HG03442 (cell line): ENCODE data around the gene MYRIP.

Source experiments
- ATAC-seq: cut with Tn5 transposase; IDR thresholded peaks from one replicate; pipeline ENCODE4 v1.9.1; 2021; ENCODE audit warnings: mild to moderate bottlenecking, moderate library complexity; ENCODE audit not compliant: unreplicated experiment

Gene MYRIP

DNA sequence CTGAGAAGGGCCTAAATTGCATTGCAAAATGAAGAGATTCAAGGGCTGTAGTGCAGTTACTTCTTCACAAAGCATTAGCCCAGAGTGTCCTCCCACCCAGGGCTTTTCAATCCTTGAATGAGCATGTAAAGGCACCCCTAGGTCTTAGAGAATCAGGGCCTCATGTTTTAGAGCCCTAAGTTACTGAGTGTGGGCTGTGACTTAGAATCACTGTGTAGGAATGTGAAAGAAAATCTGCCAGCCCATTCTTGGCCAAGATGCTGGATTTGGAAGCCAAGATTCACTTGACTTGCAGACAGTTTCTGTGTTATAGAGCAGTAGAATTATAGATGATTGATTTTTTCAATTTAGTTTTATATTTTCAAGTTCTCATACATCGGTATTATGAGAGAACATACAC lies 153.2 kb downstream of the MYRIP start:
- no peak for ATAC-seq

DNA sequence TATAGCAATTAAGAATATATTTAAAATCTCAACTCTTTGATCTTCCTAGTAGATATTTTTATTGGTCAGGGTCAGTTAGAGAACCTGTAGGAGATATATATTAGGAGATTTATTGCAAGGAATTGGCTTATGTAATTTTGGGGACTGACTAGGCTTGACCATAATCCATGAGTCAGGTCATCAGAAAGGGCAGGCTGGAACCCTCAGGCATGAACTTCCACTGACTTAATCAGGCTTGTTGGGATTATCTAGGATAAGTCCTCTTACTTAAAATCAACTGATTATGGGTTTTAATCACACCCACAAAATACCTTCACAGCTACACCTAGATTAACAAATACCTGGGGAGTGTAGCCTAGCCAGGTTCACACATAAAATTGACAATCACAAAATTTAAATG lies 156.1 kb downstream of the MYRIP start:
- ATAC-seq: no peak

DNA sequence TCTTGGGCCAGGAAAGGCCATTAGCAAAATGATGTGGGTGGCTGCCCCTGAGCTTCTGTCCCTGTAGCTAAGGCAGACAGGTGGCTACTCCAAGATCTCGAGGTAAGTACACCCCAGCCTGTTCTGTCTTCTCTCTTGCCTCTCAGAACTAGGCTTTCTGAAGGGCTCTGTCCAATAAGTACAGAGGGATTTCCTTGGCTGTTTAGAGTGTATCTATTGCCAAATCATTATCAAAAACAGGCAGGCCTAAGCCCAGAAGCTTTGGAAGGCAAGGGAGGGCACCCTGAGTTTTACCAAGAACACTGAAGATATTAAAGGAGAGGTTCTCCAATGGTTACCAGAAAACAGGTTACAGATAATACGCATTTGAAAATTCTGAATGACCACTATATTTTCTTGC lies 156.6 kb downstream of the MYRIP start:
- no peak for ATAC-seq

DNA sequence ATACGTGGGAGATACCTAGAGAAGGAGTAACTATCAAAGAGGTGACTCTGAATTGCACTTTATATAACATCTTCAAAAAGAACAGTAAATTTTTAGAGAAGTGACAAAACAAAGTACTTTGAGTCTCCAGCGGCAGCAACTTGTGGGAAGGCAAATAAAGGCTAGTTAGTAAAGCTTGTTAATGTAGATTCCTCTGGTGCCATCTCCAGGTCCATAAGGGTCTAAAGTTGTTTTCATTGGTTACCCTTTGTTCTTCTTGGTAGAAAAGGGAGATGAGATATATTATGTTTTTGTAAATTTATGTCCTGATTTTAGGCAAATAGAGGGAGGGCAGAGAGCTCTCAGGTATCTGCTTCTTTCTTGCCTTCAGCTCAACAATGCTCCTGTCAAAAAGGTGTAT lies 161.6 kb downstream of the MYRIP start:
- ATAC-seq: no peak

DNA sequence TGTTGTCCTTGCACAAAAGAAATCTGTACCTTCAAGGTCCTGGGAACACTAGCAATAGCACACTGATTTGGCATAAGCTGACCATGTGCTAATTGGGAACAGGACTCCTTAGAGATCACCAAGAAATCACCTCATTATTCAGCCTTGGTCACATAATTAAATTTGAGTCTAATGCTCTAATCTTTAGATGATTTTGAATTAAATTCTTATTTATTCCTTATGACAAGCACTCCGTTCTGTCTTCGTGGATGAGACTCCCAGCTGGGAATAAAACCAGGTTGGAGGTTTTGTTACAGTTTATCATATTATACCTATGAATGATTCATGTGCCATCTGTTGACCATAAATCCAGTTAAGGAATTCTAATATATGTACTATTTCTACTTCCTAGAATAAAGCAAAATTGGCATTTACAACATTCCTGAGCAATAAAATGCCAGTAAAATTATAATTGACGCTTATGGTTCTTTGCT lies 162.2 kb downstream of the MYRIP start:
- ATAC-seq: no peak

DNA sequence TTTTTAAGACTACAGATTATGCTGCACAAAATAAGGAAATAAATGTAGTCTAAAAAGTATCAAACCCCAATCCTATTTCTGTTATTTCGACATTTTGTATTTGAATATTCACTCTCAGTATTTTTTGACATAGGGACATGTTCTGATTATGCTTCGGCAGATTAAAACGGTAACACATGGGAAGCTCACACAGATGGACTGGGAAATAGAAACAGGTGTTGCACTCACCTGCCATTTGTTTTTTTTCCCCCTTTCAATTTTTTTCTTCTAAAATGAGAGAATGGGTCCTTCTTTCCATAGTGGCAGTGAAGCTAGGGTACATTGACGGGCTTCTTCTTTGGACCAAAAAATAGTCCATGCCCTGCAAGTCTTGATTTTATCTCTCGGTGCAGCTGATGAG lies 163.1 kb downstream of the MYRIP start:
- ATAC-seq: no peak

DNA sequence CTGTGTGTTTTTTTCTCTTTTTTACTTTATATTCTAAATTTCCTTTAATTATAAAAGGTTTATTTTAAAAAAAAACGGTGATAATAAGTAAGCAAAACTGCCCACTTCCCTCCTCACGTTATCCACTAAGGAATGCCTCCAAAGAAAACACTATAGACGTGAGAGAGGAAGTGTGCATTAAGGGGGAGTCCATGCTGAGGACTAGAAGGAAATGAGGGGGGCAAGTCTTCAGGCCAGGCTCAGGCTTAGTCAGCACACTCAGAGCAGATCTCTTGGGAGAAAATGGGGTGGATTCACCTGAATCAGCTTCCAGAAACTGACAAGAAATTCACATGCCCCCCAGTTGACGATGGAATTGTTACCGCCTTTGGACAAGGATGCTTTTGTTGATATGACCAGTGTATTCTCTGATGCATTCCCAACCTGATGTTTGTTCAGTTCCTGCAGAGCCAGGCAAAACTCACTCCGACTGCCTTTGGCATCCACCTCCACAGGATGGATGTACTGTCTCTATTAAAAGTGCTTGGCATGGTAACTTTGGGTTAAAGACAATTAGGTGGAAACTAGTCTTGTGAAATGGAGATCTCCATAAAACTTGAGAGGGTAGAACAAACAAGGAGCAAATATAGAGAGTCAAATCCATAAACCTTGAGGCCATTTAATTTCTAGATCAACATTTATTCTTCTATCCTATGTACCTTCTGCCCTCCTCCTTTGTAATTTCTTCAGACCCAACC lies 167.8 kb downstream of the MYRIP start:
- no peak for ATAC-seq

DNA sequence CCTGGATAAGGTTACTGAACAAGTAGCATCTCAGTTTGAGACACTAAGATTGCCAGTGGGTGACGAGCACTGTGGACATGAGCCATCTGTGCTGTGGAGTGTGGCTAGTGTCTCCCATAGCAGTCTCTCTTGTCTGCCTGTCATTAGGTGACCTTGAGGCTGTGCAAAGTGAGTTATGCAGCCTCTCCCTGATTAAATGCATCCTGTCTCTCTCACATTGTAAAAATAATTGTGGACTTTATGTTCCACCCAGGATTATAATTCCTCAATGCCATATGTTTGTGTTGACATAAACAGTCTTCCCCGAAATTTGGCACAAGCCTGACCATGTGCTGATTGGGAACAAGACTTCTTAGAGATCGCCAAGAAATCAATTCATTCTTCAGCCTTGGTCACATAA lies 168.9 kb downstream of the MYRIP start:
- ATAC-seq: no peak

DNA sequence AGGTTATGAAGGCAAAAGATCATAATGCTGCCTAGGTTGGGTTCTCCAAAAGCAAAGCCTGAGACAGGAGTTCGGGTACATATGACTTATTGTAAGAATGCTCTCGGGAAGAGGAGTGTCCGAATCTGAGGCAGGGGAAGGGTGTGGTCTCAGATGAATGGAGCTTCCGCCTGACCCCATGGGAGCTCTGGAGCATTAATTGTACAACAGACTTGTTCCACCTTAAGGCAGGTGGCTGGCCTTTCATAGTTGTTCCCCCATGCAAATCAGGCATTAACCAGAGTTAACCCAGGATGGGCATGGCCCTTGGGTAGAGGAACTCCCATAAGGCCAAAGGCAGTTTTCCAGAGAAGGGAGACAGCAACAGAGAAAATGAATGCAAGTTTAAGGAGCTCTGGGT lies 170.6 kb downstream of the MYRIP start:
- ATAC-seq: no peak

DNA sequence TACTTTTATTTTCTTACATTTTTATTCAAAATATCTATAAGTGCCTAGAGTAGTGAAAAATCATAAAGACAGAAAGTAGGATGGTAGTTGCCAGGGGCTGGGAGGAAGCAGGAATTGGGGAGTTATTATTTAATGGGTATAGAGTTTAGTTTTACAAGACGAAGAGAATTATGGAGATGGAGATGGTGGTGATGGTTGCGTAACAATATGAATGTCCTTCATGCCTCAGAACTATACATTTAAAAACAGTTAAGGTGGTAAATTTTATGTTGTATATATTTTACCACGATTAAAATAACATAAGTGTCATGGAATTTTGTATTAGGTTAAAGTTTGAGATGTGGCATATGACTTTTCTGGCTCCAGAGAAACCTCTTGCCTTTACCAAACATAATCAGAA lies 171.4 kb downstream of the MYRIP start:
- ATAC-seq: no peak

DNA sequence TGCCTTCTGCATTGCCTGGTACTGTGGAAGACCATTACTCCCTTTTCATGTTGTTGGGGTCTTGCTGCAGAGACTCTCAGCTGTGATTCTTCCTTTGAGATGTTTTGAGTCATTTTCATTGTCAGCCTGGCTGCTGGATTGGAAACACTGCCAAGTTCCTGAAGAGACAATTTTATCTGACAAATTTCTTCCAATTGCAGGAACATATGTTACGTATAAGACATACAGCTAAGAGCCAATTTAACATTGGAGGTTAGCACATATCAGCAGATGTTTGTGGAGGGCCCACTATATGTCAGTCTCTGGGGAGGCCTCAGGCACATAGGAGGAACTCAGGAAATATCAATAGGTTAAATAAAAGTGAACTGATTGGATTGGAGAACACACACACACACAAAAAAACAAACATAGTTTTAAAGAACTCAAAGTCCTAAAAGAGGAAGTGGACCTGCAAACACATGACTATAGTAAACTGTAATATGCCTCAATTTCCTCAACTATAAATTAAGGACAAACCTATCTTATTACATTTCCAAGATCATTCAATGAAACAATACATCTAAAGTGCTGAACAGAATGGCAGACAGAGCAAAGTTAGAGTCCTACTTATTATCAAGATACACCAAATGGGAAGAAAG lies 172.3 kb downstream of the MYRIP start:
- ATAC-seq: no peak

DNA sequence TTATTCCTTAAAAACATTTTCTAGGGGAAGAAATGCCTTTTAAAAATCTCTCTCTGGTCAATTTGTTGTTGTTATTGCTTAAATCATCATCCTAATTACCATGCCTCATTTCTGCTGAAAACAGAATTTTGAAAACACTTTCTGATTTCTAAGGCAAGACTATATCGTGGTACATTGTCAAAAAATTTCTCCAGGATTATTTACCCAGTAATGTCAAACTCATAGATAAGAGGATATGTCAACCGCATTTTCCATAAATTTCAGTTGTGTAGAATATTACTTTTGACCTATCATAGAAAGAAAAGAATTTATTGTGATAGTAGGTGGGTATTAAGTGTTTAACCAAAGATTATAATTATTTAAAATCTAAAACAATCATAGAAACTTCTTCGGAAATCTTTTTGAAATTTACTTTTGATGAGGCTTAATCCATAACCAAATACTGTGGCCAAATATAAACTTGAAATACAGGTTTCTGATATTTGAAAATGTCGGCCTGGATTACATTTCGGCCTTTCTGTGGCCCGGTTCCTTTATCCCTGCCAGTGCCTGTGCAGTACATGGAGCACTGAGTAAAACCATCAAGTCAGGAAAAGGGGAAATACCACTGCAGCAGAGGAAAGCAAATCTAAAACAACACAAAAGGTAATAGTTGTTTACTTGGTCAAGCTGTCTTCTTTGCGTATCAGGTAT lies 173.4 kb downstream of the MYRIP start:
- no peak for ATAC-seq

DNA sequence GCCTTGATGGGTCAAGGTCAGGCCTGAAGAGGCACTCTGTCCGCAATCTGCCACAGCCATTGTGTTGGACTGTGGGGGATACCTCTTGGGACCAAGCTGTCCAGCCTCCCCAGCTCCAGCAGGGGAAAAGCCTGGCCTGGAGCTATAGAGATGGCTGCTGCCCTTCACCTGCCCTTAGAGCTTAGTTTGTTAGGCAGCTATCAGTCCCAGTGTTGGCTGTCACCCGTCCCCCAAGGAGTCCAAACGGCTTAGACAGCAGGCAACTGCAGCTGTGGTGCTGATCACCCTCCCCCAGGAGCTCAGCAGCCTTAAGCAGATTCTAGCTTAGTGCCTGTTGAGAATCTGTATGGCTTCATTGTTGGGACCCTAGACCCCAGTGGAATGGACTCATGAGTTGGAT lies 180.3 kb downstream of the MYRIP start:
- ATAC-seq: no peak

DNA sequence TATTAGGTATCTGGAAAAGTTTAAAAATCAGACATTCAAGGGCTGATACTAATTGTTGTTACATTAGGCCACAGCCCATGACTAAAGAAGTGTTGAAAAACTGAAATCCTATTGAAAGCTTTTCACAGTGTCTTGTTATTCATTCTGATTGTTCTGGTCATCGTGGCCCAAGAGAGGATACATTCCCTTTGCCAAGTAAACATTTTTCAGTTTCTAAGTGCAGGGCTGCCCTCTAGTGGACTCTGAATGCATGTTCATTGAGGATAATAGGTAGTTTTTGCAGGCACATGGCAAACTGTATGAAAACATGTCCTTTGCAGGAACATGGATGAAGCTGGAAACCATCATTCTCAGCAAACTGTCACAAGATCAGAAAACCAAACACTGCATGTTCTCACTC lies 181.1 kb downstream of the MYRIP start:
- ATAC-seq: no peak

DNA sequence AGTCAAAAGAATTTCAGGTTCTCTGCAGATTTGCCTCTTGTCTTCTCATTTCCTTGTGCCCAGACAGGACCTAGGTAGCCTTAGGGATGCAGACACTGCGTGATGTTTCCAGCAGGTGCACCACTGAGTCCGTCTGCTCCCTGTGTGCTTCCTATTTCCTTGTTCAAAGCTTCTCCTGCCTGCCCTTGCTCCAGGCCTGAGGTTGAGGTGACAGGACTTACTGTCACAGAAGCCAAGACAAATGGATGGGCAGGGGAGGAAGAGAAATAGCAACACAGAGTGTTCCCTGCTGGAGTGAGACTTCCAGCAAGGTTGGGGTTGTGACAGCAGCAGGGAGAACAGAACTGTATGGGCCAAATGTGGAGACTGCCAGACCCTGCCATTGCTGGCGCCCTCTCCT lies 199.4 kb downstream of the MYRIP start:
- ATAC-seq: no peak

DNA sequence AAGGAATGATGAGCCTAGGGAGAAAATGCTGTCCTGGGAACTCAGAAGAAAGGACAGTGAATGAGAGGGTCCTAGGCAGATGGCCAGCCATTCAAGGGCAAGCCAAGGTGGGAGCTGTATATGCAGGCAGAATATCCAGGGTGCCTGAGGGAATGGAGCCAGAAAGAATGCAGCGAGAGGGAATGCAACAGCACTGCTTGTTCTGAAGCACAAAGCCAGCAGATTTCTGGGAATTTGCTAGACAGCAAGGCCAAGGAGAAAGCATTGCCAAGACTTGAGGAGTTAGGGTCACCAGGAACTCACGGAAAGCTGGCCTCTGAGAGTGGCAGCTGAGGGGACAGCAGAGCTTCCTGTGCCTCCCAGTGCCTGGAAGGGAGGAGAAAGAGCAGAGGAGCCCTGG lies 200.6 kb downstream of the MYRIP start:
- no peak for ATAC-seq

DNA sequence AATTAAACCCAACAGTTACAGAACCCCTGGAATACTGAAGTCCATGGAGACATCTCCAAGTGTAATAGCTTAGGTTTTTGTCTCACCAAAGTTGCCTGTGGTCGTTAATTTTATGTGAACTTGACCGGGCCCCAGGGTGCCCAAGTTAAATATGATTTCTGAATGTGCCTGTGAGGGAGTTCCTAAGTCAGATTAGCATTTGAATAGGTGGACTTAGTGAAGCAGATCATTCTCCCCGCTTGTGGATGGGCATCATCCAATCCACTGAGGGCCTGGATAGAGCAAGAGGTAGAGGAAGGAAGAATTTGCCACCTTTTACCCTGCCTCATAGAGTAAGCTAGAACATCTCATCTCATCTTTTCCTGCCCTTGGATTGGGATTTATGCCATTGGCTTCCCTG lies 203.0 kb downstream of the MYRIP start:
- ATAC-seq: no peak

DNA sequence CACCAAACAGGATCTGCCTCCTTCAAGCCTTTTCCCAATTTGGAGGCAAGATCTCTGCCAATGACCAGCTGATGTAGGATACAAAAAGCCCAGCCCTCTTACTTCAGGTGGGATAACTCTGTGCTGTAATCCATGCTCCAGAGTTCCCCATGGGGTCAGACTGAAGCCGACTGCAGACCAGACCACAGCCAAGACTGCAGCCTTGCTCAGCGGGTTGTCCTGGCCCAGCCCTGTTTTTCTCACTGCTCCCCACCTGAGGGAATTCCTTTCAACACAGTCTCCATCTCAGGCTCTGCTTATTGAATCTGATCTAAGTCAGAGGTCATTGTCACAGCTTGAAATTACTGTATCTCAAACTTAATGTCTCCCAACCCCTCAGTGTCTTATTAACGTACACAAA lies 207.0 kb downstream of the MYRIP start:
- no peak for ATAC-seq

DNA sequence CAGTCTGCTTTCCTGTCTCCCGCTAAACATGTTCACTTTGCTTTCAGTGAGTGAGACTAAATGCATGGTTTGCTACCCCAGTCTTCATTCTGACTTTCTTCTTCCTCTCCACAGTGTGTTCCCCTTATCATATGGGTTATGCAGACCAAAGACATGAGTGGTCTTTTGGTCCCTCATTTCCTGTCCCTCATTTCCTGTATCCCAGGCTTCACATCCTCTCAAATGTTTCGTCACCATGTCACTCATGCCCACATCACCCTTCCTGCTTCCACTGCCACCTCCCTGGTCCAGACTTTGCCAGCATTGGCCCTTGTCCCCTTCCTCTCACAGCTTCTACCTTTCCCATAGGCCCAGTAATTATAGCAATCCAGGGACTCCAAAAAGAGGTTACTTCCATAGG lies 209.0 kb downstream of the MYRIP start:
- ATAC-seq: no peak

DNA sequence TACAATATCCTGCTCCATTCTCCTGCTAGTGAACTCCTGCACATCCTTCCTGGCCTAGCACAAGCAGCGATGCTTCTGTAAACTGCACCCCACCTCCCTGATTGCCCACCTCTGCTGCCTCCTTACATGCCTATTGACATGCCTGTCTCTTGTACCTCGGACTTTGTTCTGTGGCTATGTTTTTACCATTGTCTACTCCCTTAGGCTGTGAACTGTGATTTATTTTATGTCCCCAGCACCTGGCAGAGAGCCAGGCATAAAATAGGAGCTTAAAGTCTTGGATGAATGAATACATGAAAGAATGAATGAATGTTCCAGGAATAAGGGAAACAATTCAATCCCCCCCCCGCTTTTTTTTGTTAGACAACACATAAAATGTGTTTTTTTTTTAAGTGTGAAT lies 210.0 kb downstream of the MYRIP start:
- no peak for ATAC-seq

DNA sequence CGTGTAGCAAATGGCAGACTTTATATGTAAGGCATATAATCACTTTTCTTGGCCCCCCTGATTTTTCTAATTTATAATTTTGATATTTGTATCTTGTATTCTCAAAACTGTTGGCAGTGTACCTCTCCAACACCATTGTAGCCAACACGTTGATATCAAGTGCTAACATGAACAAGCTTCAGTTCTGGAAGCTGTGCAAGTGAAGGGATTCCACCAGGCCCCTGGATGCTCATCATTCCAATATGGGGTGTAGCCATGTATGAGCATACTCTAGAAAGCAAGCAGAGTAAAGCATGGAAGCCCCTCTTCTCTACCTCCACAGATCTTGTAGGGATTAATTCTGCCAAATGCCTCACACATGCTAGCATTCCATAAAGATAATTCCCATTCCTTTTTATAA lies 211.3 kb downstream of the MYRIP start:
- no peak for ATAC-seq

DNA sequence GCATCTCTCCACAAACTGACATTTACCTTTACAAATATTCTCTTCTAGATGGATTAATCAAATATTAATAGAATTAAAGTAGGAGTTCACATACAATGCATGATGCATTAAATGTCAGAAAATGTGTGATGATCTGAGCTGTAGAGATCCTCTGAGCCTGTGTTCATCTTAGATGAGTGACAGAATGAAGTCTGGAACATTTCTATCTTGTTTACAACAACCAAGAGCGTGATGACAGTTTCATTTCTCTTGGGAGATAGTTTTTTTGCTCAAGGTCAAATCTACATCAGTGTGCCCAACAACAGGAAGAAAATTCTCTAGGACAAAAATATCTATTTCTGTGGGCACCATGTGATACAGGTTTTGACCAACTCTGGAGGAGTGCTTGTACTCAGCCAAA lies 211.9 kb downstream of the MYRIP start:
- ATAC-seq: no peak
